ENCODE results near the gene TMEM43.

Gene TMEM43

DNA sequence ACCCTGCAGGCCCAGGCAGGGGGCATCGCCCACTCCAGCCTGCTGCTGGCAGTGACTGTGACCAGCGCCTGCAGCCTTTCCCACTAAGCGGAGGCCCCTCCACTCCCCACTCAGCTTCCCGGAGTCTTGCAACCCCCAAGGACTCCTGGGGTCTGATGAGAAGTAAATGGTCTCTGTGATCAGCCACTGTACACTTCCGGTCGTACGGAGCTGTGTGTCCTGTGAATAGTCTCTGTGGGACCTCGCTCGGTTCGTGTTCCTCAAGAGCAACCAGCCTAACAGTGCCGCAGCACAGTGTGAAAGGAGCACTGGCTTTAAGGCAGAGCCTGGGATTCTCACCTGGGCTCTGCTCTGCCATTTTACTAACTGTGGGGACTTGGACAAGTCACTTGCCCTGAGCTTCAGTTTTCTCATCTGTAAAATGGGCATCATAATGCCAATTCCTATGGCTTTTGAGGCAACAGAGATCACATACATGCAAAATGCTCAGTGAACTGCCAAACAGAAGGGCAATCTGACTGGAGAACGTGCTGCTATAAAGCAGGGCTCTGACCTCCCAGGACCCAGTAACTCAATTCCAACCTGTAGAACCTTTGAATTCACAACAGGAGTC, 26.7 kb downstream of the TMEM43 start:
- no peak for DNase-seq

DNA sequence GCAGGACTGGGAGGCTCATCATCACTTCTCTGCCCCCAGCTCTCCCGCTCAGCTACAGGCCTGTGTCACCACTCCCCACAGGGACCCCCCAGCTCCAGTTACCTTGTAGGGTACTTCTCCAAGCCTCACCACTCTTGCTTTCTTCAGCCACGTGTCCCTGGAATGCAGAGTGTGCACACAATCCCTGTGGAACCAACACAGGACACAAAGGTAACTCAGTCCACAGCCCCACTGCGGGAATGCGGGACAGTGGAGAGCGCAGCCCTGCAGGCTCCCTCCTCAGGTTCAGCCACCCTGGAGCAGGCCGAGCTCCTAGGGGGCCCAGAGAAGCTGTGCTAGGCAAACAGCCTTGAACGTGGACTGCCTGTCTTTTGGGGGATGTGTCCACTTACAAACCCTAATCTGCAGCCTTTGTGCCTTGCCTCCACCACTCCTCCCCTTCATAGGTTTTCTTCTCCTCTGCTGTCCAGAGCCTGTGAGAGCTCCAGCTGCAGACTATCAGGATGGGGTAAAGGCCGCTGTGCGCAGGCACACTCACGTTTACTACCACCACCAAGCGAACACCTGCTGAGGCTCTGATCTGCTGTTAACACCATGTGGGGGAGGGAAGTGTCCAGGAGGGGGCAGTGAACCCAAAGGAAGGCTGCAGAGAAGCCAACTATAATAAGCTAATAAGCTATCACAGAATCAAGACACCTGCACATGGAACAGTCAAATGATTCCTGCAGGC, 27.5 kb downstream of the TMEM43 start:
- no peak for DNase-seq

DNA sequence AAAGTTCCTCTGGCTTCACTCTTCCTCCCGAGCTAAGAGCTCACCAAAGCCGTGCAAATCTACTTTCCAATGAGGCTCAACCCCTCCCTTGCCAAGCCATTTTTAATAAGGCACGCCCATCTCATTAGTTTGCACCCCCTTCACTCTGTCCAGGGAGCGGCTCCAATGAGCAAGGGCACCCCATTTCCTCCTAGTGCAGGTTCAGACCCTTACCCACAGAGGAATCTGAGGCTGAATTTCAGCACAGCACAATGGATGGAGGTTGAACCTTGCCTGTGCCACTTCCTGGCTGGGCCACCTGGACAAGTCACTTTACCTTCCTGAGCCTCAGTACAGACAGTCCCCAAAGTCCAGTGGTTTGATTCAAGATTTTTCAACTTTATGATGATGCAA, 28.1 kb downstream of the TMEM43 start:
- DNase-seq, result no peak

DNA sequence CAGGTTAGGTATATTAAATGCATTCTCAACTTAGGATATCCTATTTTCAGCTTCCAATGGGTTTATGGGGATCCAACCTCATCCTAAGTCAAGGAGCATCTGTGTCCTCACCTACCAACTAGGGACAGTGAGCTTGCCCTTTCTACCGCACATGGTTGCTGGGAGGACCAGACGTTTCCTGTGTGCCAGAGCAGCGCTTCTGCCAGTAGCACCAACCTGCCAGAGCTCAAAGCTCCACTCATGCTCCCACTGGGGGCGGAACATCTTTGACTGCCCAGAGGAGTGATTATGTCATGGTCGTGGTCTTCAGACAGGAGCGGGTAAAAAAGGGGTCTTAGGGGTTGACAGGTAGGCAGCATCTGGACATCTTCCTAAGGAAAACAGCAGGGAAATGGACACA, 28.8 kb downstream of the TMEM43 start:
- DNase-seq, result no peak

DNA sequence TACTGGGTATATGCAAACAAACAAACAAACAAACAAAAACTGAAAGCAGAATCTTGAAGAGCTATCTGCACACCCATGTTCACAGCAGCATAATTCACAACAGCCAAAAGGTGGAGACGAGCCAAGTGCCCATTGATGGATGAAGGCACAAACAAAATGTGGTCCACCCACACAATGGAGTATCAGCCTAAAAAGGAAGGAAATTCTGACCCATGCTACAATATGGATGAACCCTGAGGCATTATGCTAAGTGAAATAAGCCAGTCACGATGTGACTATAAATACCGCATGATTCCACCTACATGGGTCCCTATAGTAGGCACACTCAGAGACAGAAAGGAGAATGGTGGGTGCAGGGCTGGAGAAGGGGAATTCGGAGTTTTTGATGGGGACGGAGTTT, 29.4 kb downstream of the TMEM43 start:
- peak in 3 of 4 experiments; percentile 49 to 63 (median 61) for DNase-seq

DNA sequence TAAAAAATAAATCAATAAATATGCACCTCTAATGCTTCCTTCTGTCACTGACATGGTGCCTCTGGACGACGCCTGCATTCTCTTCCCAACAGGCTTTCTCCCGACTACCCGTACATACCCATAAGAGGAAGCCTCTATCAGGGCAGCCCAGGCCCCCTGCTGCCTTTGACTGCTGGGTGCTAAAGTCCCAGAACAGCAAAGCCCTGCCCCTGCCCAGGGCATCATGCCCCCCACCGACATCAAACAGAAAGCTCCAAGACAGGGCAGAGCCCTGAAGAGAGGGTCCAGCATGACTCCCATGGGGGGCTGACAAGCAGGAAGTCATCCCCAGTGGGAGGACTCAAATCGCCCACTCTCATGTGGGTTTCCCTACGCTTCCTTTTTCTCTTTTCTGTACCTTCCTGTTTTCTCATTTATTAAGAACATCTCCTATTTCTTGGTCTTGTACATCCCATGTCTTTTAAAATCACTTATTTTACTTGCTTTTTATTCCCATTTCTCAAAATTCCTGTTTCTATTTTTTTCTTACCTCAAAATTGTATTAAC, 30.1 kb downstream of the TMEM43 start:
- DNase-seq, result peak; percentile 27 to 71 (median 68)

DNA sequence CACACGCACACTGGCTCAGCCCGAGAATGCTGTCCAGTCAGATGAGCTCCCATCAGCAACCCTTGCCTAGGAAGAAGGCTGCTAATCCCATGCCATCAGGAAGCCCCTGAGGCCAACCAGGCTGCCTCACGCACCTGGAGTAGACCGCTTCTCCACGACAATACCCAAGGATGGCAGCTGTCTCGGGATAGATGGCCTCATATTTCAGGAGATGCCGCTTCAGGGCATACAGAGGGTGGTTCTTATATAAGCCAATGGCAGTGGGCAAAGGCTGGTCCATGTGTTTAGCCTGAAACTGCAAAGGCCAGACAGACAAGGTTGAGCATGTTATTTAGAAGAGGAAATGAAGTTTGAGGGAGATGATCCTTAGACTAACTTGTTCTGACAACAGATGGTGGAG, 31.3 kb downstream of the TMEM43 start:
- DNase-seq, result no peak

DNA sequence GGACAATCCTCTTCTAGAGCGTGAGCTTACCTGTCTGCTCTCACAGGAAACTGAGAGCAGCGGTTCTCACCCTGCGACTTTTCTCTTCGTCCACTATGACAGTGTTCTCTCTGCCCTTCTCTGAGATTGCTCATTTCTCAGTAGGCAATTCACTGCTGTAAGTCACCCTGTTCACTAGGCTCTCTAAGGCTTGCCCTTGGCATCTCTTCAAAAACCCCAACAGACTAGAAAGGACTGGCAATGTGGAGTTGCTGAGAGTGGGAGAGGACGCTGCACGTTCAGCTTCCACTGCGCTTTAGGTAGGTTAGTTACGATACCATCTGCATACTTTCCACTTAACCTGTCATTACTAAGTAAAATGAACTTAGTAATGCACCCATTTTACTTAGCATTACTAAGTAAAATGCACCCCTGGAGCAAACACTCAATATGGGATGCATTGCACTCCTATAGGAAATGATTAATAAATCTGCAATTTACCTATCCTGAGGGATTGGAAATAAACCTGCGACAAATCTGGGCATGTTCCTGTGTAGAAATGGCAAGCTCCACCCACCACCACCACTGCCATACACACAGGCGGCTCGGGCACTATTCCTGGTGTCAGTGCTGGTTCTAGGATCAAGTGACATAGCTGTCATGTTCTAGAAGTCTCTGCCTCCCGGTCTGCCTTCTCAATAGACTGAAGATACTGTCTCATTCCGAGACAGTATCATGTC, 32.1 kb downstream of the TMEM43 start:
- no peak for DNase-seq

DNA sequence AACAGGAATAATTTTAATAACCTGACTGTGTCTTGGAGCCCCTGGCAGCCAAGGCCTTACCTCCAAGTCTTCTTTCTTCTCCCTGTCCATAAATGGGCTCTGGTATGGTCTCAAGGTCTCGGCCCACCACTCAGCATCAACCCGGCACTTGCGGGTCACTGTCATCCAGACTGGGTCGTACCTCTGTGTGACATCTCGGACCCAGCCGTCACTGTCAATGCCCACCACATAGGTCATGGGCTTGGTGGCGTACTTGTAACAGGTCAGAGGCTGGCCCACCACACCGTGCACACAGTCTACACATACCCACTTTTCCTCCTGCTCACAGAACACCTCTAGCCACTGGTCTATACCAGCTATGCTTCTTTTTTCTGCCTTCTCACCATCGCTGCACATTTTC, 33.1 kb downstream of the TMEM43 start:
- no peak for DNase-seq

DNA sequence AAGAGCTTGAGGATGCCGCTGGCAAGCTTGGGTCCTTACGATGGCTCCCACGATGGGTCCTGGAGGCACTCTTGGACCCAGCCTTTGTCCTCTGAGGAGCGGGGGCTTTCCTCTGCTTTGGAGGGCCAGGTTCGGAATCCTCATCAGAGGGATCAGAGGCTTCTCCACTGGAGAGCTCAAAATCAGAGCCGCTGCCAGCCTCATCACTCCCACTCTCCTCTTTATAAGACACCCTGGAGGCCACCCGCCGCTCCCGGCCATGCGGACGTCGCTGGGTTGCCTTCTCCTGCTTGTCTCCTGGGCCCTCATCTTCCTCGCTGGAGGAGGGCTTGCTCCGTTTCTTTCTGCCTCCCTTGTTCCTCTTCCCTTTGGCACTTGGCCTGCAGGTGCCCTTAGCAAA, 33.5 kb downstream of the TMEM43 start:
- no peak for DNase-seq

DNA sequence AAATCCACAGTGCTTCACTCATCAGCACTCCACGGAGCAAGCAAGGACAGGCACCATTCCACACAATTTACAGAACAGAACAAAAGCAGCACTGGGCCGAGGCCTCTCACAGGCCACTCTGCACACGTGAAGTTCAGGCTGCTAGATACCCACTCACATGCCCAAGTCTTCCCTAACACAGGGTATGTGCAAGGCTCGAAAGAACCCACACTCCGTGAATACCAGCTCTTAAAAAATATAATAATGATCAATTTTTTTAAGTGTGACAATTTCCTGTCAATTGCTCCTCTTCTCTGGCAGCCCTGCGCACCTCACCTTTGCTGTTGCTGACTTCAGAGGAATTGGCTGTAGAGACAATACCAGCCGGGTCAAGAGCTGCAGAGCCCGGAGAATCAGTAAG, 34.6 kb downstream of the TMEM43 start:
- no peak for DNase-seq

DNA sequence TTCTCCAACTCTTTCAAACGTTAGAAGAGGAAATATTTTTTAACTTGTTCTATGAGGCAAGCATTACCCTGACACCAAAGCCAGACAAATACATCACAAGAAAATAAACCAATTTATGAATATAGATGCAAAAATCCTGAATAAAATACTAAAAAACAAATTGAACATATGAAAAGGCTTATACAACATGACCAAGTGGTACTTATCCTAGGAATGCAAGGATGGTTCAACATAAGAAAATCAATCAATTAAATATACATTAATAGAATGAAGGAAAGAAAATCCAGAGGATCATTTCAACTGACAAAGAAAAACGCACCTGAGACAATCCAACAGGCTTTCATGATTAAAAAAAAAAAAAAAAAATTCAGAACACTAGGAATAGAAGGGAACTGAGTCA, 36.4 kb downstream of the TMEM43 start:
- no peak for DNase-seq

DNA sequence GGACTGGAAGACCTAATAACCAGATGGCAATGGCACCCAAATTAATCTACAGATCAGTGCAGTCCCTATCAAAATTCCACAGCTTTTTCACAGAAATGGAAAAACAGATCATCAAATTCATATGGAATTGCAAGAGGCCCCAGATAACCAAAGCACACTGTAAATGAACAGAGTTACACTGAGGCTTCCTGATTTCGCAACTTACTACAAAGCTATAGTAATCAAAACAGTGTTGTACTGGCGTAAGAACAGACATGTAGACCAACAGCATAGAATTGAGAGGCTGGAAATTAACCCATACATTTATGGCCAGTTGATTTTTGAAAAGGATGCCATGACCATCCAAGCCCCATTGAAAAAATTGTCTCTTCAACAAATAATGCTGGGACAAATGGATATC, 37.3 kb downstream of the TMEM43 start:
- DNase-seq, result peak in 1 of 4 experiments; percentile 45

DNA sequence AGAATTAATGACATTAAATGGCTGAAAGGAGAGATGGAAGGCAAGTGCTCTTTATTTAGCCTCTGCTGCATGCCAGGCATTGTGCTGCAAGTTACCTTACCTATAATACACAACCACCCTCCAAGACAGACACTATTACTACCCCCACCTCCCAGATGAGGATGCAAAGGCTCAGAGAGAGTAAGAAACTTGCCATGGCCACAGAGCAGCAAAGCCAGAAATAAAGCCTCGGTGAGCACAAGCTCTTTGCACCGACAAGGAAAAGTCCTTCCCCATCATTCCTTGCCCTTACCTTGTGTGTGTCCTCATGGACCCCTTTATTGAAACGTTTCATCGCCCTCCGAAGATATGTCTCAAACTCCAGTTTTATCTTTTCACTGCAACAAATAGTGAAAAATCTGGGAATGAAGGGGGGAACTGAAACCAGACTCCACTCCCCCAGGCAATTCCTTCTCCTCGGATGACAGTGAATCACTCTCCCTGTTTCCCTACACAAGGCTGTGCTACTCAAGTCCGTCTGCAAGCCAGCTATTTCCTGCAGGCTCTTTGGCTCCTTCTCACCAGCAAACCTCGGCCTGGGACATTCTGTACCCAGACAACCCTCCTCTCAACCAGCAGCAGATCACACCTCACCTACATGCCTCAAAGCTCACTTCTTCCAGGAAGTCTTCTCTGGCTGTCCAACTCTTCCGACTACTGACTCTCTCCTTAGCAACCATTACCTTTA, 42.2 kb downstream of the TMEM43 start:
- DNase-seq, result peak in 1 of 4 experiments; percentile 10

DNA sequence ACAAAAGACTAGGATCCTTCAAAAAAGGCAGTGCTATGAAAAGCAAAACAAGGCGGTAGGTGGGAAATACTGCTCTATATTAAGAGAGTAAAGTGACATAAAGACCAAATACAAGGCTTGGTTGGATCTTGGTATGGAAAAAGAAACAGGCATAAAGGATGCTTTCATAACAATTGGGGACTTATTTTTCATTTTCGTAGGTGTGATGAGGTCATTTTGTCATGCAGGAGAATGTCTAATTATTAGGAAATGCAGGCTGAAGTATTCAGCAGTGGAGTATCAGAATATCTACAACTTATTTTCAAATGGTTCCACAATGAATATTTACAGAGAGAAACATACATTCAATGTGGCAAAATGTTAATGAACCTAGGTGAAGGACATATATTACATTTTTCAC, 44.6 kb downstream of the TMEM43 start:
- peak in 2 of 4 experiments; percentile 28 for DNase-seq

DNA sequence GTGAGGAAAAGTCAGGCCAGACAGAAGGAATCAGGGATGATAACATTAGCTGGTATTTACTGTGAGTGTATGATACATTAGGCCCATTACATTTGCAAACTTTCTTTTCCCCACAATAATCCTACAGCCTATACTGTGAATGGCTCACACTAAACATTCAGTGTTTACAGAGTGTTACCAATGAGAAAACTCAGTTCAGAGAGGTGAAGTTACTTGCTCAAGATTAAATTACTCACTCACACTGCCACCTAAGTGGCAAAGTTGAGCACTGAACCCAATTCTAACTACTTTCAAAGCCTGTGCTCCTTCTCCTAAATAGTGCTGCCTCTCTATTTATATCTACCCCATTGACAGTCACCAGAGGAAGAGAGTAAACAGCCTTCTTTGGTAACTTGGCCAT, 45.0 kb downstream of the TMEM43 start:
- no peak for DNase-seq

DNA sequence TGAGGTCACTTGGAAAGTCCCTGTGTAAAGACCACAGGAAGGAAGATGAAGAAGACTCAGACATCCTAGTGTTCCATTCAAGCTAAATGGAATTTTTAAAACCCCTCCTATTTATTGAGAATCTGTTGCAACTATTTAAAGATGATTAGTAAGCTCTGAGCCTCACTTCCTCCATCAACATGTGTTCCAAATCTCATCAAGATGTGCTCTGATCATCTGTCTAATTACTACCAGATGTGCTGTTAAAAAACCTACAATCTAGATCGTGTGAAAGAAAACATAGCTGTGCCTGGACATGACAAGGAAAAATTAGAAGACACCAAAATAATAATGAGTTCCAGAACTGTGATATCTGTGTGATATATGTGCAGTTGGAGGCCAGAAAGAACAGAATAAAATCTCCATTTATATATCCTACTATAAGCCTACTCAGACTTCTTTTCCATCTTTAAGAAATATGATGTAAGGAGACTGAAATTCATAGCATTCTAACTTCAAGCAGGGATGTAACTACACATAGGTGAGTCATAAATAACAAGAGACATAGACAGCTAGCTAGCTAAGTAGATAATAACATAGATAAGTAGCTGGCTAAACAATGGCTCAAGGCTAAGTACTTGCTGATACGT, 45.8 kb downstream of the TMEM43 start:
- DNase-seq, result no peak

DNA sequence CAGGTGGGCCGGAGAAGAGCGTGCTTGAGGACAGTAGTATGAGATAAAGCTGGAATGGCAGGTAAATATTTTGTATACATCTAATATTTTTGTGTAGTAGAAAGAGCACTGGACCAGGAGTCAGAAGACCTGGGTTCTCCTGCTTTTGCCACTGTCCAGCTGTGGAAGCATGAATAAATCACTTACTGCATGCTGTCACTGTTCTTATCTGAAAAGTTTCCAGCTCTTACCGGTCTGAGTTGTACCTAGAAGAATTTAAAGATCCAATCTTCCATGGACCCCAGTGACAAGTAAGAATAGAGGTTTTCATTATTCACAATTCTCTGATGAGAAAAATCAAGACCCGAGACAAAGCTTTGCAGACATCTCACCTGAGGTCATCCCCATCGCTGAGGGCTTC, 47.6 kb downstream of the TMEM43 start:
- DNase-seq, result no peak

DNA sequence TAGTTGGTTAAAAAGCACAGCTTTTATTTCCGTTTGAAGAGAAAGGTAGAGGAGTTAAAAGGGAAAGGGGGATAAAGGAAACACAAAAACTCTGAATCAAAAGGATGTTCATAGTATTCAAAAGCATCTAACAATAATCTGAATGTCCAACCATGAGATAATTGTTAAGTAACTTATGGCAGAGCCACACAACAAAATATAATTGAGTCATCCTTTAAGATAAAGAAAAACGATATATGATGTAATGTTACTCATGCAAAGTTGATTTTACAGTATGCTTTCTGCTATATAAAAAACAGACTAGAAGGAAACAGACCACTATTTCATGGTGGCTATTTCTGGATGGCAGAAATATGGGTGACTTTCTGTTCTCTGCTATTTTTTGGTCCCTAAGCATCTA, 49.6 kb downstream of the TMEM43 start:
- no peak for DNase-seq

DNA sequence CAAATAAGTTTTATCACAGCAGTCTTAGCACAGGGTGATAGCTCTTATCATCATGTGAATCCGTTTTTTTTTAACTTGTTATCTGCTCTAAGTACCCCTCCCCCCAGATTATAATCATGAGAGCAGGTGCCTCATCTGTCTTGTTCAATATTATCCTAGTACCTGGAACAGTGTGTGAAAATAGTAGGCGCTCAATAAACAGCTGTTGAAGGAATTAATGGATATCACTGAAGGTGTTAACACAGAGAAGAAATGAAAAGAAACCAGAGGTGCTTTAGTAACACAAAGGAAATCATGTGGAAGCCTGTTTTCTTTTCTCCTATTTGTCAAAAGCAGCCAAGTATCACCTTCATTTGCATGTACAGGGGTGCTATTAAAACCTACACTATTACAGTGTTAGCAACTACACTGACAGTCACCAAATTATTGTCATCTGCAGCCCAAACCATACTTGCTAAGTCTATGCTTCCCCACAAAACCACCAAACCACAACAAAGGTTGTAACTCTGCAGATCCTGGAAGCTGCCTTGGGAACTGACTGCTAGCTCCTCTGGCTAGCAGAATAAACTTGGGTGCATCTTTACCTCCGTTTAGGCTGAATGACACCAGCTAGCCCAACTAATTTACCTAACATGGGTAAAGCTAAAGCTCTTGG, 50.7 kb downstream of the TMEM43 start:
- peak in 1 of 4 experiments; percentile 30 for DNase-seq

DNA sequence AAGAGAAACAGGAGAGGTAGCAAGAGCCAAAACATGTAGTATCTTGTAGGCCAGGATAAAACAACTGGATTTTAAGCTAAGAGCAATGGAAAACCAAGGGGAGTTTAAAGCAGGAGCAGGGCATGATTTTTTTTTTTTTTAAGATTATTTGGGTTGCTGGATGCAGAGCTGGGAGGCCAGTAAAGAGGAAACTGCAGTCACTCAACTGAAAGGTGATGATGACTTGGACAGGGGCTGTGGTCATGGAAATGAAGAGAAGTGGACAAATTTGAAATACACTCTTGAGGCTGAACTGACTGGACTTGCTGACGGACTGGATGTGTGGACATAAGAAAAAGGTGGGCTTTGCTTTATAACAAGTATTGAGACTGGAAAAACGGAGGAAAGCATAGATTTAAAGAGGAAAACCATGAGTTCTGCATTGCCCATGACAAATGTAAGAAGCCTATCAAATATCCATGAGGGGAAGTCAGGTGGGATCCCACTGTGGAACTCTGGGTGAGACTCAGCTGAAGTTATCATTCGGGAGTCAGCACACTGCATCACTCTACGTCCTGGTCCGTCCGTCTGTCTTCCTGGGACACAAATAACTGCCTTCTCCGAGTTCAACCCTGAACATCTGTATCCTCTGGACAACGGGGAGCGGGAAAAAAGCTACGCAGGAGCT, 52.9 kb downstream of the TMEM43 start:
- DNase-seq, result peak in 3 of 4 experiments; percentile 9 to 29 (median 22)

Measured in suppressor macrophage (primary cell).